Nephron progenitor cell (in vitro differentiated cells): ENCODE measurements around the gene SEMA7A.

ENCODE experiments used
- DNase-seq: peaks from one replicate; pipeline ENCODE4 v3.0.0; 2021
- H3K27ac Mint-ChIP-seq: 2 replicates; pipeline ENCODE4 v1.8.0; 2021; ENCODE audit warnings: mild to moderate bottlenecking, moderate library complexity, mixed read lengths
- H3K27me3 Mint-ChIP-seq: 2 replicates; pipeline ENCODE4 v1.8.0; 2021; ENCODE audit warnings: mild to moderate bottlenecking, low read depth, mixed read lengths; ENCODE audit not compliant: poor library complexity
- H3K36me3 Mint-ChIP-seq: 2 replicates; pipeline ENCODE4 v1.8.0; 2021; ENCODE audit warnings: low read depth, mixed read lengths
- H3K4me1 Mint-ChIP-seq: 2 replicates; pipeline ENCODE4 v1.8.0; 2021; ENCODE audit warnings: mixed read lengths
- H3K4me3 Mint-ChIP-seq: 2 replicates; pipeline ENCODE4 v1.8.0; 2021; ENCODE audit warnings: mild to moderate bottlenecking, moderate library complexity, mixed read lengths
- H3K9me3 Mint-ChIP-seq: 2 replicates; pipeline ENCODE4 v1.8.0; 2021; ENCODE audit warnings: mild to moderate bottlenecking, moderate library complexity, mixed read lengths
- CTCF ChIP-seq: fragments of 200-600 bp; sonication (generic); IDR thresholded peaks from 2 replicates; pipeline ENCODE4 v1.5.0; 2021; ENCODE audit warnings: antibody characterized with exemption

The SEMA7A gene

GRCh38 chr15:74377831-74378766 is 55.7 kb downstream of the SEMA7A start:
- H3K9me3 Mint-ChIP-seq: no peaks in the 10 kb centered on the region
- H3K4me3 Mint-ChIP-seq: no peak overlapping the region
- peaks cover 28% of the 10 kb centered on the region for H3K4me1 Mint-ChIP-seq
- H3K27ac Mint-ChIP-seq: no peak overlapping the region
- no peak for TF ChIP-seq CTCF
- no peaks in the 10 kb centered on the region for H3K36me3 Mint-ChIP-seq
- H3K27me3 Mint-ChIP-seq: peaks cover 18% of the 10 kb centered on the region
- DNase-seq: no peak

GRCh38 chr15:74376825-74377581 is 56.8 kb downstream of the SEMA7A start:
- H3K4me1 Mint-ChIP-seq: peaks cover 23% of the 10 kb centered on the region
- H3K9me3 Mint-ChIP-seq: no peaks in the 10 kb centered on the region
- no peak for DNase-seq
- H3K4me3 Mint-ChIP-seq: no peak overlapping the region
- no peak for TF ChIP-seq CTCF
- no peaks in the 10 kb centered on the region for H3K36me3 Mint-ChIP-seq
- H3K27me3 Mint-ChIP-seq: peaks cover 18% of the 10 kb centered on the region
- no peak overlapping the region for H3K27ac Mint-ChIP-seq

- Mint-ChIP-seq H3K36me3 (no peaks in the 10 kb centered on the region), H3K4me1 (peaks cover 23% of the 10 kb centered on the region), H3K9me3 (no peaks in the 10 kb centered on the region), H3K27ac (no peak overlapping the region), H3K27me3 (peaks cover 18% of the 10 kb centered on the region), H3K4me3 (no peak overlapping the region)
- no peak for DNase-seq
- no peak for TF ChIP-seq CTCF
Observed at GRCh38 chr15:74376226-74376625, 57.5 kb downstream of the SEMA7A start.

- Mint-ChIP-seq H3K27me3 (peaks cover 15% of the 10 kb centered on the region), H3K4me3 (peak overlapping the region; percentile 67), H3K4me1 (peaks cover 25% of the 10 kb centered on the region), H3K27ac (no peak overlapping the region), H3K36me3 (no peaks in the 10 kb centered on the region), H3K9me3 (no peaks in the 10 kb centered on the region)
- TF ChIP-seq CTCF: peak; percentile 83
- peak; percentile 87 for DNase-seq
Observed at GRCh38 chr15:74375303-74375693, 58.5 kb downstream of the SEMA7A start.

- no peaks in the 10 kb centered on the region for H3K9me3 Mint-ChIP-seq
- H3K27ac Mint-ChIP-seq: no peak overlapping the region
- H3K4me3 Mint-ChIP-seq: peak overlapping the region; percentile 82
- H3K36me3 Mint-ChIP-seq: no peaks in the 10 kb centered on the region
- no peak for TF ChIP-seq CTCF
- DNase-seq: no peak
- peaks cover 15% of the 10 kb centered on the region for H3K27me3 Mint-ChIP-seq
- H3K4me1 Mint-ChIP-seq: peaks cover 29% of the 10 kb centered on the region
Observed at GRCh38 chr15:74374648-74375302, 59.0 kb downstream of the SEMA7A start.
